Stimulated activated CD8-positive, alpha-beta memory T cell treated with anti-CD3 and anti-CD28 coated beads, Interleukin-4, amount 100 ng/mL, for 24 hours (primary cell): ENCODE measurements around the gene ATP6V0A1.
"Not testable (repeated sequence)": the region's sequence is repeated elsewhere in the genome, so short reads cannot be mapped to it uniquely, and the experiment has no call there.

Source experiments
- DNase-seq: peaks from one replicate; pipeline ENCODE4 v3.0.0-alpha.2; 2020; ENCODE audit warnings: low read depth

ATP6V0A1 gene

GRCh38 chr17:42519546-42520491, 61.1 kb downstream of the ATP6V0A1 start:
- no peak for DNase-seq

- DNase-seq, result peak; percentile 19
Observed at GRCh38 chr17:42520540-42520951, 61.9 kb downstream of the ATP6V0A1 start.

- DNase-seq, result no peak
Observed at GRCh38 chr17:42521036-42521435, 62.4 kb downstream of the ATP6V0A1 start.

- DNase-seq, result no peak
Observed at GRCh38 chr17:42521666-42522262, 63.1 kb downstream of the ATP6V0A1 start.

GRCh38 chr17:42522263-42522790, 63.6 kb downstream of the ATP6V0A1 start:
- DNase-seq, result no peak

- DNase-seq, result no peak
Observed at GRCh38 chr17:42522798-42523278, 64.2 kb downstream of the ATP6V0A1 start.

GRCh38 chr17:42525221-42525620, 66.5 kb downstream of the ATP6V0A1 start:
- DNase-seq, result no peak

GRCh38 chr17:42526031-42526444, 67.4 kb downstream of the ATP6V0A1 start:
- DNase-seq, result no peak

- DNase-seq, result no peak
Observed at GRCh38 chr17:42527932-42528331, 69.3 kb downstream of the ATP6V0A1 start.

- no peak for DNase-seq
Observed at GRCh38 chr17:42529061-42529460, 70.4 kb downstream of the ATP6V0A1 start.

- DNase-seq, result no peak
Observed at GRCh38 chr17:42530952-42531454, 72.3 kb downstream of the ATP6V0A1 start.

GRCh38 chr17:42531455-42532354, 73.0 kb downstream of the ATP6V0A1 start:
- peak; percentile 34 for DNase-seq

GRCh38 chr17:42535155-42536047, 76.7 kb downstream of the ATP6V0A1 start:
- no peak for DNase-seq

GRCh38 chr17:42536048-42536371, 77.3 kb downstream of the ATP6V0A1 start, which contains the start of gene NAGLU:
Gene NAGLU (plus strand): TSS chr17:42536241. CDS start chr17:42536273, 32 bp downstream.
- peak; percentile 81 for DNase-seq

GRCh38 chr17:42536372-42537155, 77.9 kb downstream of the ATP6V0A1 start:
- peak; percentile 64 for DNase-seq

GRCh38 chr17:42537156-42537805, 78.6 kb downstream of the ATP6V0A1 start:
- DNase-seq, result no peak

- no peak for DNase-seq
Observed at GRCh38 chr17:42537826-42538451, 79.3 kb downstream of the ATP6V0A1 start.

- DNase-seq, result no peak
Observed at GRCh38 chr17:42538482-42538881, 79.8 kb downstream of the ATP6V0A1 start.

- not testable (repeated sequence) for DNase-seq
Observed at GRCh38 chr17:42540558-42540957, 81.9 kb downstream of the ATP6V0A1 start.
